ENCODE results near the gene ZBTB20. TPM values are rescaled to one million over a fixed set of nuclear protein-coding genes. Genes with fewer than 3 reads are reported as not detected.

ZBTB20 gene
- total RNA-seq, 1 donor from 2014 or later, result 19.1 TPM

GRCh38 chr3:114985776-114986175, 161.3 kb downstream of the ZBTB20 start:
- H3K36me3 Mint-ChIP-seq (ENCODE audit: unreplicated experiment), result no peaks in the 10 kb centered on the region
- no peak for DNase-seq (ENCODE audit: extremely low spot score, unreplicated experiment)
- H3K9me3 Mint-ChIP-seq (ENCODE audit: unreplicated experiment), result peaks cover 4% of the 10 kb centered on the region
- no peaks in the 10 kb centered on the region for H3K4me1 Mint-ChIP-seq (ENCODE audit: unreplicated experiment)
- TF ChIP-seq CTCF (IDR thresholded peaks at IDR 0.05), result no peak
- H3K27ac Mint-ChIP-seq (ENCODE audit: unreplicated experiment), result no peak overlapping the region
- H3K27me3 Mint-ChIP-seq (ENCODE audit: unreplicated experiment), result peaks cover 2% of the 10 kb centered on the region
- no peak overlapping the region for H3K4me3 Mint-ChIP-seq (ENCODE audit: unreplicated experiment)

- Mint-ChIP-seq H3K27me3 (ENCODE audit: unreplicated experiment) (no peaks in the 10 kb centered on the region), H3K36me3 (ENCODE audit: unreplicated experiment) (no peaks in the 10 kb centered on the region), H3K27ac (ENCODE audit: unreplicated experiment) (no peak overlapping the region), H3K4me1 (ENCODE audit: unreplicated experiment) (no peaks in the 10 kb centered on the region), H3K4me3 (ENCODE audit: unreplicated experiment) (no peak overlapping the region), H3K9me3 (ENCODE audit: unreplicated experiment) (no peaks in the 10 kb centered on the region)
- DNase-seq (ENCODE audit: extremely low spot score, unreplicated experiment), result no peak
- TF ChIP-seq CTCF (IDR thresholded peaks at IDR 0.05), result no peak
Measured at GRCh38 chr3:114983248-114983647, 163.8 kb downstream of the ZBTB20 start.

- H3K27me3 Mint-ChIP-seq (ENCODE audit: unreplicated experiment), result no peaks in the 10 kb centered on the region
- H3K27ac Mint-ChIP-seq (ENCODE audit: unreplicated experiment), result no peak overlapping the region
- peaks cover 9% of the 10 kb centered on the region for H3K36me3 Mint-ChIP-seq (ENCODE audit: unreplicated experiment)
- DNase-seq (ENCODE audit: extremely low spot score, unreplicated experiment), result no peak
- TF ChIP-seq CTCF (IDR thresholded peaks at IDR 0.05), result no peak
- H3K4me1 Mint-ChIP-seq (ENCODE audit: unreplicated experiment), result no peaks in the 10 kb centered on the region
- no peaks in the 10 kb centered on the region for H3K9me3 Mint-ChIP-seq (ENCODE audit: unreplicated experiment)
- no peak overlapping the region for H3K4me3 Mint-ChIP-seq (ENCODE audit: unreplicated experiment)
Measured at GRCh38 chr3:114974387-114974786, 172.7 kb downstream of the ZBTB20 start.

- Mint-ChIP-seq H3K27me3 (ENCODE audit: unreplicated experiment) (no peaks in the 10 kb centered on the region), H3K4me1 (ENCODE audit: unreplicated experiment) (no peaks in the 10 kb centered on the region), H3K4me3 (ENCODE audit: unreplicated experiment) (no peak overlapping the region), H3K27ac (ENCODE audit: unreplicated experiment) (no peak overlapping the region), H3K9me3 (ENCODE audit: unreplicated experiment) (no peaks in the 10 kb centered on the region), H3K36me3 (ENCODE audit: unreplicated experiment) (peaks cover 9% of the 10 kb centered on the region)
- no peak for TF ChIP-seq CTCF (IDR thresholded peaks at IDR 0.05)
- no peak for DNase-seq (ENCODE audit: extremely low spot score, unreplicated experiment)
Measured at GRCh38 chr3:114973536-114973935, 173.6 kb downstream of the ZBTB20 start.

GRCh38 chr3:114967168-114967567, 179.9 kb downstream of the ZBTB20 start:
- no peak for TF ChIP-seq CTCF (IDR thresholded peaks at IDR 0.05)
- no peak overlapping the region for H3K27ac Mint-ChIP-seq (ENCODE audit: unreplicated experiment)
- no peak overlapping the region for H3K4me3 Mint-ChIP-seq (ENCODE audit: unreplicated experiment)
- no peaks in the 10 kb centered on the region for H3K27me3 Mint-ChIP-seq (ENCODE audit: unreplicated experiment)
- DNase-seq (ENCODE audit: extremely low spot score, unreplicated experiment), result no peak
- H3K9me3 Mint-ChIP-seq (ENCODE audit: unreplicated experiment), result no peaks in the 10 kb centered on the region
- peaks cover 5% of the 10 kb centered on the region for H3K36me3 Mint-ChIP-seq (ENCODE audit: unreplicated experiment)
- peaks cover 2% of the 10 kb centered on the region for H3K4me1 Mint-ChIP-seq (ENCODE audit: unreplicated experiment)
